NCI-H2227 (cell line): ENCODE data around the gene UBE2R2.
"Not testable (repeated sequence)": the region's sequence is repeated elsewhere in the genome, so short reads cannot be mapped to it uniquely, and the experiment has no call there.

Experiments used
- DNase-seq: peaks from one replicate; lab custom pipeline; 2025; ENCODE audit not compliant: unreplicated experiment; lab: John Stamatoyannopoulos, UW

Gene UBE2R2

DNA sequence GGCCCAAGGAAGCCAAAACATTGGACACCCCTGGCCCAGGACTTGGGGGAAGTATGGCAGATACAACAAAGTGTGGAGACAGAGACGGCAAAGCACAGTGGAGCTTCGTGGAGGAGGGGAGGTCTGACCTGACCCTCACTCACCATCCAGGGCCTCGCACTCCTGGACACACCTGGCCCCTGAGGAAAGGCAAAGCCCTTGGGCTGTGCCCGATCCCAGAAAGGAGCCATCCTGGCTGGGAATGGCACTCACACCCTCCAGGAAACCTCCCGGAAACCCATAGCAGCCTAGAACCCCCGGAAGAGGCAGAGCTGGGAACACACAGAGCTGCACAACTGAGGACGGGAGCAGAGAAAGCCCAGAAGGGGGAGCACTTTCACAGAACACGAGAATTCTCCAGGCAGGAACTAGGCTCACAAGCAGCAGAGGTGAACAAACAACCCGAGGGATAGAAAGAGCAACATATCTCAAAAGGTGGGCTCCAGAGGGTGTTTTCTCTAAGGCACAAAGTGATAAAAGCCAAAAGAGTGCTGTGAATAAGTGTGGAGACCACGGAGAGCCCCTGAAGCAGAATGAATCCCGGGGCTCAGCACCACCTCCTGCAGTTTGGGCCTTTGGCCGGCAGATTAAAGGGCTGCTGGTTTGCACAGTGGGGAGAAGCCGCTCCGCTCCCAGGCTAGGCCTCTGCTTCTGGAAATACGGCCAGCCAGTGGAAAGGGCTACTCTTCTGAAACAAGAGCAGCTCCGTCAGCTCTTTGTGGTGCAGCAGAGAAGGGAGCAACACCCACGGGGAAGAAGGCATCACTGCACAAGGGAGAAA is 108.2 kb downstream of the UBE2R2 start:
- peak; percentile 20 for DNase-seq

DNA sequence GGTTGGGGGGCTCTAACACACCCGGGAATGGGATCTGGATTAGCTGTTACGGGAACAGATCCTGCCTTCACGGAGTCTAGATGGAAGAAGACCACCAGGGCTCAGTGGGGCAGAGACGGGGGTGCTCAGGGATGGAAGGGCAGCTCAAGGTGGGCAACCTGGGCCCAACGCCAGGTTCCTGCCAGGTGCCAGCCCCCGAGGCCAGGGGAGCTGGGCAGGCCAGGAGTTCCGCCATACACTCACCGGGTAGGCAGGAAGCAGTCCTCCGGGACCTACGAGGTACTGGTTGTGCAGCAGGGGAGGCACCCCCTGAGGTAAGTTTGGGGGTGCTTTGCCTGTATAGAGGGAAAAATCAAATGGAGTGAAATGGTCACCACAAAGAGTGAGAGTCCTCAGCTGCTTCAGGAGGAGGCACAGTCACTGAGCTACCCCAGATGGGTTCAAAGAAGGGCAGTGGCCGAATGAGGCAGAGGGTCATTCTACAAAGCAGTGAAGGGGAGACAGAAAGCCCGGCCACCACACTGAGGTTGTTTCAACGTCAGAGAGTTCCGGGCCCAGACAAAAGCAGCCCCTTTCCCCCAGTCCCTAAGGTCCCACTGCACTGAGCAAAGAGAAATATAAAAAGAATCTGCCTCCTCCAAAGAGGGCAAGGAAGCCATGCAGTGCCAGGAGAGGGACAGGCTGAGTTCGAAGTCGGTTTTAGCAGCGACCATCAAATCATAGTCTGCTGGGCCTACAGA is 110.0 kb downstream of the UBE2R2 start:
- no peak for DNase-seq

DNA sequence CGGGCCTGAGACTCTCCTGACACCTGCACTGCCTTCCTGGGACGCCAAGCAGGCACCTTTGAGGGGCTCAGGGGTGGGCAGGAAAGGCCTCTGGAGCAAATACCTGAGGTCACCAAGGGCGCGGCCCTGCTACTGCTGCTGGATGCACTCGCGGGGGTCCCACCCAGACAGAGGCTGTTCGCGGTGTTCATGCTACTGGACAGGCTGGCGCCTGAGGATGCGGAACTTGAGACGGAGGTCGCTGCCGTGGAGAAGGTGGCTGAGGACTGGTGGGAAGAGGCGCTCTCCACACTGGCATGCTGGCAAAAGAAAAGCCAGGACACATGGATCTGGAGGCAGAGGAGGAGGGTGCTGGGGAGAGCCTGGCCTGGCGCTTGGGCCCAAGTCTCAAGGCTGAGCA is 110.7 kb downstream of the UBE2R2 start:
- no peak for DNase-seq

DNA sequence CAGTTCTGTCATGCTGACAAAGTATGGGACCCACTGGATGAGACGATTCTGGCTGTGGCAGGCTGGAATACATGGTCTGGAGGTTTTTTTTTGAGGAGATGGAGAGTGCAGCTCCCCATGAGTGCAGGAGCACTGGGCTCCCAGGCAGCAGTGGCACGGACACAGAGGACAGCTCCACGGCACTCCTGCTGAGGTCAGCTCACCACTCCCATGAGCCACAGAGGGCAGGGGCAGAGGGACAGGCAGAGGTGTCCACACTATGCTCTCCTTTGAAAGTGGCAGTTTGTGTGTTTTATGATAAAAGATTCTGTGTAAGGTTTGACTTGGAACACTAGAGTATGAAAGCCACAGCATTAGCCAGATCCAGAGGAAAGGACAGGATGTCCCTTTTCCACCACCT is 114.4 kb downstream of the UBE2R2 start:
- no peak for DNase-seq

DNA sequence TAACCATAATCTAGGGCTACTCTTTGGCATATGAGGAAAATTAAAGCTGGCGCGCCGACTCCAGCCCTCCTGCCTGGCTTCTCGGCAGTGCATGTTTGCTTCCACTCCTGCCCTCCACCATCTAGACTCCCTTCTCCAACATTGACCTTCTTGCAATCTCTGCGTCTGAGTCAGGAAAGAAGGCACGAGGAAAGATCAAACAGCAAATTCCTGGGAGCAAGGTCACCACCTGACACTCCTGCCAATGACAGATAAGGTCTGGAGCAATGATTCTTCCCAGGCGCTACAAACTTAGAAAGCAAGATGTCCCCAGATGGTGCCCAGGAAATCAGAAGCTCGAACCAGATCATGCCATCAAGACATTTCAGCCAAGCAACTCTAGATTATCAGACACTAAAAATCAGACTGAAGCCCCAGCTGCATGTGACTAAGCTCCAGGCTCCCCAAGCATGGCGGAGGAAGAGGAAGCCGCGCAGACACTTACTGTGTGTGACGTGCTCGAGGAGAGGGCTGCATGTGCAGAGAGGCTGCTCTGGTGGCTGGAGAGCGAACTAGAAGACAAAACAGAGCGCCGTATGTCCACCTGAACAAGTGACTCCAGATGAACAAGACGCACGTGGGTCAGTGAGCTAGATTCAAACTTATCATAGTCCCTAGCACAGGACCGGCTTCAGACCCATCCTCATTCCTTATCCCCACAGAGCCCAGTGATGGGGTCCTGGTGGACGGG is 115.3 kb downstream of the UBE2R2 start:
- DNase-seq = no peak

DNA sequence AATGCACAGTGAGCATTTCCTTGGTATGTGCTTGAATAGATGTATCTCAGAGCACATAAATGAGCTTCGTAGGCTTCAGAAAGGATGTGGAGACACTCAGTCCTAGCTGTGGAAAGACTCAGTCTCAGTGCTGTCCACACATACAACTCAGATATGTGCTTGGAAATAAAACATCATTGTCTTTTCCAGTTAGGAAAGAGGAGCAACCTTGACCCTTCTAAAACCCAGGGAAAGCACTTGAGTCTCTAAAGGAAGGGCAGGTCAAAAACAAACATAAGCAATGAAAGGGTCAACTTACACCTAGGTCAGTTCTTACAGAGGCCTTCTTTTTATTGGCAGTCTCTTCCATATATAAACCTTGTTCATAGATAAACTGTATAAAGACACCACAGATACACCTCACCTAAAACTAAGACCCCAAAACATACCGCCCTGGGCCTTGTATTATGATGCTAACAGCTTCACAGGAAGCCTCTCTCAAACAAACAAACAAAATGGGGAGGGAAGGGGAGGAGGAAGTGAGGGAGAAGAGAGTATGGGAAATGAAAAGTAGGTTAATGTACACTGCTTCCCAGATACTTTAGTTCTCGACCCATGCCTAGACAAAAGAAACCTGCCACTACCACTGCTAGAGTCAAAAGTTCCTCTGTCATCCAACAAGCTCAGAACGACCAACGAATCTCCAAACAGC is 117.4 kb downstream of the UBE2R2 start:
- DNase-seq = no peak

DNA sequence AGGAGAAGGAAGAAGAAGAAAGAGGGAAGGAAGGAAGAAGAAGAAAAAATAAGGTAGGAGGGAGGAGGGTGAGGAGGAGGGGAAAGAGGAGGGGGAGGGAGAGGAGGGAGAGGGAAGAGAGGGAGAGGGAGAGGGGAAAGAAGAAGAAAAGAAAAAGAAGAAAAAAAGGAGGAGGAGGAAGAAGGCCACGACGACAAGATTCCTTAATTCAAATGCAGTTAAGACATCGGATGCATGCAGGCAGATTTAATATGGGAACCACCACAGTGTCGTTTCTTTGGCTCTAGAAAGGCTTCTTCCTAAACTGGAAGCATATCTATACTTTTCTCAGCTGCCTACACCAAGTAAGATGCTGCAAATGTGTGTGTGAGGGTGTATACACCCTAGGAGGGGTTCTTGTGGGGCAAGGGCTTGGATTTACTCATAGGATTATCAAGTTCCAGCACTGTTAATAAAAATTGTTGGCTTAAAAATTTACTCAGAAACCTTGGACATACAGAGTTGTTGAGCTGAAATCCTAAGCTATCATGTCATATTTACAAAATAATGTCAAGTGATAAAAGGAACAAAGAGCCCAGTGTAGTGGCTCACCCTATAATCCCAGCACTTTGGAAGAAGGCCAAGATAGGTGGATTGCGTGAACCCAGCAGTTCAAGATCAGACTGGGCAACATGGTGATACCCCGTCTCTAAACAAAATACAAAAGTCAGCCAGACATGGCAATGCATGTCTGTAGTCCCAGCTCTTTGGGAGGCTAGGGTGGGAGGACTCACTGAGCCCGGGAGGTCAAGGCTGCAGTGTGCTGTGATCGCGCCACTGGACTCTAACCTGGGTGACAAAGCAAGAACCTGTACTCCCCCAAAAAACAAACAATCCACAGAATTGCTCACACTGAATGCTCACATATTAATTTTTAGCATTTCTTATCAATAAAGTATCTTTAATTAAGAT is 123.2 kb downstream of the UBE2R2 start:
- no peak for DNase-seq

DNA sequence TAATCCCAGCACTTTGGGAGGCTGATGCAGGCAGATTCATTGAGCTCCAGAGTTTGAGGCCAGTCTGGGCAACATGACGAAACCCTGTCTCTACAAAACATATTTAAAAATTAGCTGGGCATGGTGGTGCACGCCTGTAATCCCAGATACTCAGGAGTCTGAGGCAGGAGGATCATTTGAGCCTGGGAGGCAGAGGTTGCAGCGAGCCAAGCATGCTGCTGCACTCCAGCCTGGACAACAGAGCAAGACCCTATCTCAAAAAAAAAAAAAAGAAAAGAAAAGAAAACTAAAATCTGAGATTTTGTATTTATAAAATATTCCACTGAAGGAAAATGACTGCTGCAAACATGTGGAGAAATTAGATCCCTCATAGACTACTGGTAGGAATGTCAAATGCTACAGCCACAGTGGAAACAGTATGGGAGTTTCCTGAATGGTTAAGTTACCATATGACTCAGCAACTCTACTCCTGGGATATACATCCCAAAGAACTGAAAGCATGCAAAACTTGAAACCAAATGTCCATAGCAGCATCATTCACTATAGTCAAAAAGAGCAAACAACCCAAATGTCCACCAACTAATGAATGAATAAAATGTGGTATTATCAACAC is 125.6 kb downstream of the UBE2R2 start:
- no peak for DNase-seq

DNA sequence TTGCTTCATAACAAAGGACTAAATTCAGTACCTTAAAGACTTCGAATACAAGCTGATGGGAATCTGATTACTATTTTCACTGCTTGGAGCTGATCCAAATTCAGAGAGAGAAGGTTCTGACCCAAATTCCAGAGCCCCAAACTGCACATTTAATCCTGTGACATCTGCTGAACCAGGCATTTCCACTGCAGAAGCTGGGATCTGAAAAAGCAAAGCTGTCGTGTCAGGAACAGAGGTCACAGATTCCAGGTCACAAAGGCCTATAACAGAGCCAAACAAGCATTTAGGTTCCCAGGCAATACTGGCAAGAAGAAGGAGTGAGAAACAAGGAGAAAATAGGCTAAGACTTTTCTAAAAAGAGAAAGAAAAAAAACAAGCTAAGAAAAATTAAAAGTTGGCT is 126.4 kb downstream of the UBE2R2 start:
- no peak for DNase-seq

DNA sequence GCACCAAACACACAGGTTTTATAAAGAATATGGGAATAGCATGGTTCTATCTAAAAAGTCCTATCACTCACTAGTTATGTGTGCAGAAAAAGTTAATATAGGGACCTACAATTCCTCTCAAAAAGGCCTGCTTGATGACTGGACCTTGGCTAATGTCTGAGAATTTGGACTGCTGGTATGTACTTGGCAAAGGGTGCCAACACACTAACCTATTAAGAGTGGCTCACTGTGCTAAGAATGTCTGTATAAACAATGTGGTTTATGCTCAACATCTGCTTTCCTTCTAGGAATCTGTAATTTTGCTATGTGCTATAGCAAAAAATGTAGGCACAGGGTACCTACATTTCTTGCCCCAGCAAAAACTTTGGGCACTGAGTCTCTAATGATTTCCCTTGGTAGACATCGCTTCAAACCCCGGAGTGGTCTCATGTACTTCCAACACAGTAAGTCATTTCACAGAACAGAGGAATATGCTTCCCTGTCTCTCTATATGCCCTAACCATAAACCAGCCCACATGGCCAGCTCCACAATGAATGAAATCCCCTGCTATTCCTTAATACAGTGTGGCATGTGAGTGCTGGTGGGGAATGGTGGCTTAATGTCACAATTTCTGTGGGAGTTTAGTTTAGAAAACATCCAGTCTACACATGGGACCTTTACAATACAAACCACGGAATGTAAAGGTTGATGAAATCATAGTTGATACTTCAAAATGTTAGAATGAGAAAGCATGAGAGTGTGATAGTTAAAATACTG is 130.0 kb downstream of the UBE2R2 start:
- DNase-seq = no peak

DNA sequence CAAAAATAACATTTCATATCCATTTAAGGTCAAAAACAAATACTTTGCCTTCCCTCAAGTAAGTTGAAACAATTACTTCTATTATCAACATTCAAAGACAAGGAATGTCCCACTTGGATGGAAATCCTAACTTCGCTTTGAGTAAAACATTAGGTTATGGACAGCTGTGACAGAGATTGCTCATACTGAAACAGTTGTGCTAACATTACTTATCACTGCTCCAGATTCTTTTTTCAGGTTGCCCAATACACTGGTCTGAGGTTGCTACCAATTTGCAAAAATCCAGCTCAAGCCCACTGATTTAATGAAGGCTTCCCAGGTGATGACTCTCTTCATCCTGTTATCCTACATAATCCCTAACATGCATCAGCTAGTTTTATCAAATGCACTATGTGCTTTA is 133.4 kb downstream of the UBE2R2 start:
- no peak for DNase-seq

DNA sequence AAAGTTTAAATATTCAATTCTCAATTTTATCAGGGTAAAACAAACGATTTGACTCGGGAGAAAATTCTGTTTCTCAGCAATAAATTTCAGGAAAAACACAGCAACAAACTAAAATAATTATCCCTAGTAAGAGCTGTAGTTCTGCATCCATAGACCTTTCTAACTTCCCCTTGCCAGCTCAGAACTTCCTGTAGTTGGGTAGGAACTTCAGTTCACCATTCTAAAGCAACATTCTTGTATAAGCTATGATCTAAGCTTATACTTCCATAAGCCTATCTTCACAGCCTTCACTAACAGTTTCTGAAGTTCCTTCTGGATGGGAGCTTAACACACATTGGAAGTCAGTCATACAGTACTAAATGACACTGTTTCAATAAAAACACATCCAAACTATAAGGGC is 135.1 kb downstream of the UBE2R2 start:
- no peak for DNase-seq

DNA sequence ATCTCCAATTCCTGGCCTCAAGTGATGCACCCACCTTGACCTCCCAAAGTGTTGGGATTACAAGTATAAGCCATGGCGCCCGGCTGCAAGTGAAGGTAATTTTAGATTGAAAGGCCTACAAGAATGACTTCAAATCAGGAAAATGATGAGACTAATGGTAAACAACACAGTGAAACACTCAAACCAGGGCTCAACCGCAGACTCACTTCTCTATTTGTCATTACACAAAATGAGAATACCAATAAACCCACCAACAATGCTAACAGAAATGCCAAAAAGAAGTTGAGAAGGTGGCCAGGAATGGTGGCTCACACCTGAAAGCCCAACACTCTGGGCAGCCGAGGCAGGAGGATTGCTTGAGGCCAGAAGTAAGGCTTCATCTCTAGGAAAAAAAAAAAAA is 139.6 kb downstream of the UBE2R2 start:
- DNase-seq = no peak

DNA sequence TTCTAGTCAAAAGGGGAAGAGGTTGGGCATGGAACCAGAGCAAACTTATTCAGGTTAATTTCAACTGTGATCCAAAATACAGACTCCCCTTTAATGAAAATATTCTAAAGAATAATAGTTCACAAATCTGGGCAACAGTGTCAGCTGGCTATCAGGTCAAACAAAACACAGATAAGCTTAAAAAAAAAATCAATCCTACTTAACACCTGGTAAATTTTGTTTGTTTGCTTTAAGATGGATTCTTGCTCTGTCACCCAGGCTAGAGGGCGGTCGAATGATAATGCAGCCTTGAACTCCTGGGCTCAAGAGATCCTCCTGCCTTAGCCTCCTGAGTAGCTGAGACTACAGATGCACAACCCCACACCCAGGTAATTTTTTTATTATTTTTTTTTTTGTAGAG is 142.8 kb downstream of the UBE2R2 start:
- DNase-seq = no peak

DNA sequence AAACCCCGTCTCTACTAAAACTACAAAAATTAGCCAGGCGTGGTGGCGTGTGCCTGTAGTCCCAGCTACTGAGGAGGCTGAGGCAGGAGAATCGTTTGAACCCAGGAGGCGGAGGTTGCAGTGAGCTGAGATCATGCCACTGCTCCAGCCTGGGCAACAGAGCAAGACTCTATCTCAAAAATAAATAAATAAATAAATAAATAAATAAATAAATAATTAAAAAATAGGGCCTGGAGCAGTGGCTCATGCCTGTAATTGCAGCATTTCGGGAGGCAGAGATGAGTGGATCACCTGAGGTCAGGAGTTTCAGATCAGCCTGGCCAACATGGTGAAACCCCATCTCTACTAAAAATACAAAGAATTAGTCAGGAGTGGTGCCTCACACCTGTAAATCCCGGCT is 145.5 kb downstream of the UBE2R2 start:
- not testable (repeated sequence) for DNase-seq

DNA sequence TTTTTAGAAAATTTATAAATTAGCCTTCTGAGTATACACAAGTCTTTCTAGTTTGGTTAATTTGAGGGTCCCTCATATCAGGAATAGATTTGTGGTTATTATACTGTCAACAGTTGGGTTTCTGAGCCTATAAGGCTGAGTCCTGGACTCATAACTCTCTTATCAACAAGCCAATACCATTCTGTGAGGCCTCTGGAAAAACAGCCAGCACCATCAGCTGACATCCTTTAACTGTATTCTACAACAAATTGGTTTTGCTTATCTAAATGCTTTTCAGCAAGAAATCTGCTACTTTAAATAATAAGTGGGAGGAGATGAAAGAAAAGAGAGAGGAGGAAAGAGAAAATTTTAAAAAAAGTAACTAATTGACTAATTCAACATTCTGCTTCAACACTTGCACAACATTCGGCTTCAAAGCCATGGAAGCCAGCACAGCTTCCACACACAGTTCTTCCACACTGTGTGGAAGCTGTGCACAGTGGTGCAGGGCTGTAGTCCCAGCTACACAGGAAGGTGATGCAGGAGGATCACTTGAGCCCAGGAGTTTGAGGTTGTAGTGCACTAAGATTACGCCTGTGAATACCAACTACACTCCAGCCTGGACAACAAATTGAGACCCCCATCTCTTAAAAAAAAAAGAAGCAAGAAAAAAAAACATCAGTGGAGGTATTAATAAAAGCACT is 147.3 kb downstream of the UBE2R2 start:
- DNase-seq = no peak
